MM.1S (cell line): ENCODE results near the gene GAPT.

Source experiments
- CTCF ChIP-seq: fragments of 300-600 bp; sonication (generic); IDR thresholded peaks from 2 replicates; pipeline ENCODE4 v1.5.1; 2016; ENCODE audit warnings: antibody characterized with exemption, low read length, mixed read lengths
- EZH2 ChIP-seq: fragments of 300-600 bp; sonication (generic); optimal IDR thresholded peaks from 2 replicates; pipeline ENCODE3; 2017; ENCODE audit warnings: low read depth, mild to moderate bottlenecking, antibody characterized with exemption, low read length, mixed read lengths
- EZH2phosphoT487 ChIP-seq: fragments of 300-600 bp; sonication (generic); IDR thresholded peaks from 2 replicates; pipeline ENCODE4 v1.6.1; 2018; ENCODE audit warnings: antibody characterized with exemption, low read length

GRCh38 chr5:58456026-58456425, 35.2 kb upstream of the GAPT start:
- TF ChIP-seq EZH2 (no peak), CTCF (no peak), EZH2phosphoT487 (no peak)
